ENCODE data around the gene CCDC60.

DNA sequence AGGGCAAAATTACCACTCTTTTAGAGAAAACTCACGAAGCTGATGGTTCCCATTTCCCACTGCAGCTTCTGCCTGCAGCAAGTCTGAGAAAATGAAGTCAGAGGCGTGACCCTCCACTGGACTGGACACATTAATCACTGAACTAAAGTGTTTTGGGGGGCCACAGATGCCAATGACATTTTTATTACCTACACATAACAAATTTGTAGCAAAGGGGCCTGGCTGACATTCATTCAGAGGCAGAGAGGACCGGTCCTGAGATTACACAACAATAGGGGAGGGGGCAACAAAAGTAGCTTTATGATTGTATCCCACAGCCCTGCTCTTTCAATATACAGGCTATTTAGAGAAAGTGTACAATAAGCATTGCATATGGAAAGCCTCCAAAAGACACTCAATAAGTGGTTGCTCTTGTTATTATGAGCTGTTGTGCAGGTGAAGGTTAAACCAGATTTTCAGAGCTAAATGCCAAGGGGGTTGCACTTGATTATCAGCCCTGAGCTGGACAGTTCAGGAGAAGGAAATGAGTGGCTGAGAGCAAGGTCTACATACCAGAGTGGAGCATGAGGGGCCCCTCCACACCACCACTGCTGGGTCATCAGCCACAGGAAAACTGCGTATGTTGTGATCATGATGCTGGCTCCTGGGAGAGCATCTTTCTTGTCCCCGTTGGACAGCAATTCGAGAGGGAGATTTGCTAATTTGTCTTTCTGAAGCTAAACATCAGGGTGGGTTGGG lies 41.5 kb upstream of the CCDC60 start:
- TF ChIP-seq EZH2 (IDR thresholded peaks at IDR 0.05; ENCODE audit: insufficient read depth, poor library complexity, severe bottlenecking) (no peak), EZH2phosphoT487 (IDR thresholded peaks at IDR 0.05; ENCODE audit: insufficient read depth, low read depth) (no peak)

Data from GM23248 (cell line).